Measurements from ENCODE around the gene FBXO41.

DNA sequence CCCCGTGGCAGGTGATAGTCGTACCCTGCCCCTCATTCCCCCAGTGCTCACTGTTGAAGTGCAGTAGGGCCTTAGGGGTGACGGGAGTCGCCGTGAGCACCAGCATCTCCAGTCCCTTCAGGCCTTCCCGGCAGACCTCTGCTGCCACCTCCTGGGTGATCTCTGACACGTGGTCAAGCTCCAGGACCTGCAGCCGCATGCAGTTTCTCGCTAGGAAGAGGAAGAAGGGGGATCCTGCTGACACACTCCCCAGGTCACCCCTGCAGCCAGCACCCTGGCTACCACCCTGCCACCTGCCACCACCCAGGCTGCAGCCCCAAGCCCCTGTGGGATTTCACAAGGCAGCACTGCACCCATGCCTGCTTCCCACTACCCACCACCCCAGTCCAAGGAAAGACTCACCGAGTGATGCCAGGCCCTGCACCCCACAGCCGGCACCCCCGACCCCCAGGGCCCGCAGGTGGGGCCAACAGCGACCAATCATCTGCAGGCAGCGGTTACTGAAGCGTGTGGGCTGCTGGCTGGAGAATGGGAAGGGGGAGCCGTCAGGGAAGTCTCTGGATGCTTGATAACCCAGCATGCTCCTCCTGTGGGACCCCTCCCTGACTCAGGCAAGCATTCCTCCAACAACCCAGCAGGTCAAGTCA is 23.8 kb downstream of the FBXO41 start:
- TF ChIP-seq EZH2 (IDR thresholded peaks at IDR 0.05; ENCODE audit: insufficient read depth, poor library complexity, severe bottlenecking) (no peak), EZH2phosphoT487 (IDR thresholded peaks at IDR 0.05; ENCODE audit: insufficient read depth, low read depth) (no peak)
